HCT116 (cell line): Measurements from ENCODE around the gene LARP1. TPM values are rescaled to one million over a fixed set of nuclear protein-coding genes. Genes with fewer than 3 reads are reported as not detected.
"Not testable (repeated sequence)": the region's sequence is repeated elsewhere in the genome, so short reads cannot be mapped to it uniquely, and the experiment has no call there.

Experiments
- ATAC-seq: fragments of 200-7000 bp; cut with Tn5 transposase; 2 replicates; pipeline ENCODE4 v1.9.1; 2020; ENCODE audit warnings: mild to moderate bottlenecking, moderate library complexity
- BruUV-seq: library from RNA; stranded (reverse); fragments of 400-500 nt; replicated peaks from 2 replicates; lab custom pipeline; 2021; lab: Mats Ljungman, UMichigan
- CTCF ChIA-PET: fragments of 300-600 bp; sonication (Branson Sonifier 250); formaldehyde crosslinking; loops from one replicate; lab custom pipeline; 2021; ENCODE audit warnings: antibody characterized with exemption; lab: Charles Lee
- POLR2A ChIA-PET: fragments of 300-600, 350-600 bp; sonication (Branson Sonifier 250); formaldehyde crosslinking; loops from one replicate; lab custom pipeline; 2021; ENCODE audit warnings: antibody characterized with exemption; lab: Charles Lee
- RAD21 ChIA-PET, 2 experiments: fragments of 300-600 bp; sonication (Branson Sonifier 250); formaldehyde crosslinking; loops; one replicate each; lab custom pipeline; 2023; ENCODE audit warnings: low total read pairs in 2 of 2; ENCODE audit not compliant: uncharacterized antibody in 2 of 2, unreplicated experiment in 2 of 2, low non-redundant PET in 1 of 2; lab: Charles Lee
- DNase-seq: peaks from one replicate; pipeline ENCODE4 v3.0.0-alpha.2; 2010; ENCODE audit warnings: low read depth, low spot score
- H2AFZ ChIP-seq: fragments of 200-600 bp; shearing (Covaris generic), sonication (generic); 2 replicates; pipeline ENCODE4 v1.6.1; 2017; ENCODE audit warnings: low read depth, mixed run types, mixed read lengths, antibody characterized with exemption, low read length; ENCODE audit not compliant: poor library complexity, severe bottlenecking
- H3K27ac ChIP-seq: 2 replicates; pipeline ENCODE4 v1.5.1; 2012; ENCODE audit warnings: low read depth, low read length
- H3K27me3 ChIP-seq: fragments of 200-600 bp; sonication (generic); 2 replicates; pipeline ENCODE4 v1.6.1; 2016; ENCODE audit warnings: mixed run types, low read length, mixed read lengths; ENCODE audit not compliant: insufficient read depth
- H3K36me3 ChIP-seq, 2 experiments: fragments of 200-500 bp in 1 of 2; fragments of 200-600 bp in 1 of 2; sonication (Bioruptor generic) in 1 of 2; sonication (generic) in 1 of 2; 2 replicates each; pipeline versions ENCODE4 v1.5.1 to v1.6.1; 2014 to 2016; ENCODE audit warnings: low read length in 2 of 2, inconsistent platforms in 1 of 2, mixed read lengths in 1 of 2, mixed run types in 1 of 2; ENCODE audit not compliant: insufficient read depth in 2 of 2, control insufficient read depth in 1 of 2
- H3K4me1 ChIP-seq, 2 experiments: fragments of 200-600 bp in 1 of 2; sonication (generic) in 1 of 2; 2 replicates each; pipeline versions ENCODE4 v1.5.1 to v1.6.1; 2012 to 2017; ENCODE audit warnings: low read length in 2 of 2, inconsistent platforms in 1 of 2, mild to moderate bottlenecking in 1 of 2, mixed read lengths in 1 of 2, mixed run types in 1 of 2, moderate library complexity in 1 of 2; ENCODE audit not compliant: insufficient read depth in 2 of 2, control insufficient read depth in 1 of 2
- H3K4me2 ChIP-seq: fragments of 200-600 bp; sonication (generic); 2 replicates; pipeline ENCODE4 v1.6.1; 2017; ENCODE audit warnings: mixed run types, low read length, mixed read lengths
- H3K4me3 ChIP-seq, 2 experiments: fragments of 200-600 bp in 1 of 2; sonication (generic) in 1 of 2; replicated peaks in 1 of 2; 2 replicates each; pipeline ENCODE4 v1.5.1; 2011 to 2016; ENCODE audit warnings: low read length in 2 of 2, control low read depth in 1 of 2, low read depth in 1 of 2, mild to moderate bottlenecking in 1 of 2, mixed read lengths in 1 of 2, mixed run types in 1 of 2
- H3K79me2 ChIP-seq: fragments of 200-600 bp; sonication (generic); 2 replicates; pipeline ENCODE4 v1.6.1; 2017; ENCODE audit warnings: mild to moderate bottlenecking, mixed run types, low read length, moderate library complexity, mixed read lengths; ENCODE audit not compliant: insufficient read depth
- H3K9ac ChIP-seq: fragments of 200-600 bp; sonication (generic); 2 replicates; pipeline ENCODE4 v1.6.1; 2016; ENCODE audit warnings: low read length, mixed read lengths
- H3K9me2 ChIP-seq: fragments of 200-600 bp; sonication (generic), shearing (Covaris generic); 2 replicates; pipeline ENCODE4 v1.6.1; 2017; ENCODE audit warnings: mixed run types, mild to moderate bottlenecking, moderate library complexity; ENCODE audit not compliant: insufficient read depth
- H3K9me3 ChIP-seq, 2 experiments: fragments of 200-500 bp in 1 of 2; fragments of 200-600 bp in 1 of 2; sonication (Bioruptor generic) in 1 of 2; sonication (generic) in 1 of 2; 2 replicates each; pipeline ENCODE4 v1.6.1; 2014 to 2017; ENCODE audit warnings: low read length in 2 of 2, mixed read lengths in 2 of 2, inconsistent platforms in 1 of 2, low read depth in 1 of 2, mild to moderate bottlenecking in 1 of 2, mixed run types in 1 of 2, moderate library complexity in 1 of 2; ENCODE audit not compliant: control insufficient read depth in 1 of 2, insufficient read depth in 1 of 2
- H4K20me1 ChIP-seq: fragments of 200-600 bp; sonication (generic), shearing (Covaris generic); 2 replicates; pipeline ENCODE4 v1.6.1; 2017; ENCODE audit warnings: mixed run types, mild to moderate bottlenecking, moderate library complexity; ENCODE audit not compliant: insufficient read depth
- ELF1 ChIP-seq: IDR thresholded peaks from 2 replicates; pipeline ENCODE4 v1.6.1; 2012; ENCODE audit warnings: low read depth, borderline replicate concordance
- FOSL1 ChIP-seq: IDR thresholded peaks from 2 replicates; pipeline ENCODE4 v1.6.1; 2012; ENCODE audit warnings: low read depth
- MAX ChIP-seq: IDR thresholded peaks from 2 replicates; pipeline ENCODE4 v1.6.1; 2012
- SP1 ChIP-seq: IDR thresholded peaks from 2 replicates; pipeline ENCODE4 v1.6.1; 2012; ENCODE audit warnings: low read depth
- ZFX ChIP-seq: fragments of 450-650 bp; IDR thresholded peaks from 2 replicates; pipeline ENCODE4 v1.6.1; 2017
- intact Hi-C: fragments of 100-400 bp; cut with micrococcal nuclease; formaldehyde crosslinking; loops from 2 replicates; pipeline ENCODE4 v1.10.0; 2022
- total RNA-seq: library from RNA; stranded (reverse); gene quantifications from one replicate; pipeline ENCODE4 v1.2.1, GENCODE V29; 2021; ENCODE audit not compliant: unreplicated experiment
- TF ChIP-seq, protein P1 (sequence below), 3 experiments: fragments of 200-600 bp in 1 of 3; sonication (generic) in 1 of 3; IDR thresholded peaks in 2 of 3; conservative IDR thresholded peaks in 1 of 3; 2 replicates each; pipeline ENCODE4 v1.5.1; 2012 to 2017; ENCODE audit warnings: low read depth in 2 of 3, low read length in 2 of 3, antibody characterized with exemption in 1 of 3, borderline replicate concordance in 1 of 3, control low read depth in 1 of 3, mild to moderate bottlenecking in 1 of 3, mixed read lengths in 1 of 3, mixed run types in 1 of 3, moderate library complexity in 1 of 3; ENCODE audit not compliant: insufficient read depth in 1 of 3

The LARP1 gene
- total RNA-seq, 1 experiment from 2014 or later: 201 TPM

GRCh38 chr5:154734370-154735248 is 20.6 kb upstream of the LARP1 start:
- ChIA-PET CTCF (no interaction called here), POLR2A (no interaction called here), RAD21 (interaction anchor here in 1 of 2 experiments (0.6 kb wide), 1 partner anchor 30 kb away, joined by 3 read pairs; no protein-coding TSS in a partner anchor)
- Histone ChIP-seq H3K9me2 (no peaks in the 10 kb centered on the region), H3K4me3 (no peak overlapping the region), H3K4me2 (no peak overlapping the region), H4K20me1 (no peaks in the 10 kb centered on the region), H3K9me3 (no peaks in the 10 kb centered on the region), H3K4me1 (peaks cover 0 to 7% of the 10 kb centered on the region in 2 experiments; a peak in 1 of 4 replicates), H3K27me3 (no peaks in the 10 kb centered on the region), H3K27ac (no peak overlapping the region), H3K36me3 (no peaks in the 10 kb centered on the region), H3K79me2 (no peaks in the 10 kb centered on the region), H2AFZ (no peak overlapping the region), H3K9ac (no peak overlapping the region)
- no TSS peak for BruUV-seq
- intact Hi-C loops: no loop called here
- TF ChIP-seq MAX (no peak), ELF1 (no peak), SP1 (no peak), FOSL1 (no peak), ZFX (no peak)
- TF ChIP-seq, protein P1, sequence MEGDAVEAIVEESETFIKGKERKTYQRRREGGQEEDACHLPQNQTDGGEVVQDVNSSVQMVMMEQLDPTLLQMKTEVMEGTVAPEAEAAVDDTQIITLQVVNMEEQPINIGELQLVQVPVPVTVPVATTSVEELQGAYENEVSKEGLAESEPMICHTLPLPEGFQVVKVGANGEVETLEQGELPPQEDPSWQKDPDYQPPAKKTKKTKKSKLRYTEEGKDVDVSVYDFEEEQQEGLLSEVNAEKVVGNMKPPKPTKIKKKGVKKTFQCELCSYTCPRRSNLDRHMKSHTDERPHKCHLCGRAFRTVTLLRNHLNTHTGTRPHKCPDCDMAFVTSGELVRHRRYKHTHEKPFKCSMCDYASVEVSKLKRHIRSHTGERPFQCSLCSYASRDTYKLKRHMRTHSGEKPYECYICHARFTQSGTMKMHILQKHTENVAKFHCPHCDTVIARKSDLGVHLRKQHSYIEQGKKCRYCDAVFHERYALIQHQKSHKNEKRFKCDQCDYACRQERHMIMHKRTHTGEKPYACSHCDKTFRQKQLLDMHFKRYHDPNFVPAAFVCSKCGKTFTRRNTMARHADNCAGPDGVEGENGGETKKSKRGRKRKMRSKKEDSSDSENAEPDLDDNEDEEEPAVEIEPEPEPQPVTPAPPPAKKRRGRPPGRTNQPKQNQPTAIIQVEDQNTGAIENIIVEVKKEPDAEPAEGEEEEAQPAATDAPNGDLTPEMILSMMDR (IDR thresholded peaks at IDR 0.05 in 2 of 3, conservative IDR thresholded peaks at IDR 0.05 in 1 of 3; ENCODE audit: borderline replicate concordance in 1 of 3, insufficient read depth in 1 of 3, low read depth in 2 of 3, low read length in 2 of 3): no peak
- no peak for ATAC-seq
- no peak for DNase-seq

- H3K4me1 ChIP-seq, H3K4me2 ChIP-seq, H3K79me2 ChIP-seq, BruUV-seq, H3K4me3 ChIP-seq, H3K9me3 ChIP-seq, CTCF ChIA-PET, H3K9me2 ChIP-seq, DNase-seq, ATAC-seq, H3K9ac ChIP-seq, POLR2A ChIA-PET, intact Hi-C loops, H4K20me1 ChIP-seq, H3K36me3 ChIP-seq, H3K27me3 ChIP-seq, H2AFZ ChIP-seq, H3K27ac ChIP-seq, RAD21 ChIA-PET: not testable (repeated sequence)
These were observed 19.8 kb upstream of the LARP1 start for GRCh38 chr5:154735362-154735761.

DNA sequence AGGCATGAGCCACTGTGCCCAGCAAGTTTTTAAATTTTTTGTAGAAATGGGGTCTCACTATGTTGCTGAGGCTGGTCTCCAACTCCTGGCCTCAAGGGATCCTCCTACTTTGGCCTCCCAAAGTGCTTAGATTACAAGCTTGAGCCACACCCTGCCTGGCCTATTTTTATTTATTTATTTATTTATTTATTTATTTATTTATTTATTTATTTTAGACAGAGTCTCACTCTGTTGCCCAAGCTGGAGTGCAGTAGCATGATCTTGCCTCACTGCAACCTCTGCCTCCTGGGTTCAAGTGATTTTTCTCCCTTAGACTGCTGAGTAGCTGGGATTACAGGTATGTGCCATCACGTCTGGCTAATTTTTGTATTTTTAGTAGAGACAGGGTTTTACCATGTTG is 18.8 kb upstream of the LARP1 start:
- H2AFZ ChIP-seq, RAD21 ChIA-PET, H3K9me2 ChIP-seq, H3K79me2 ChIP-seq, H3K4me3 ChIP-seq, H3K36me3 ChIP-seq, H3K4me2 ChIP-seq, H3K4me1 ChIP-seq, H4K20me1 ChIP-seq, H3K9me3 ChIP-seq, DNase-seq, H3K27ac ChIP-seq, intact Hi-C loops, ATAC-seq, H3K27me3 ChIP-seq, CTCF ChIA-PET, H3K9ac ChIP-seq, BruUV-seq: not testable (repeated sequence)
- POLR2A ChIA-PET: interaction anchor here (1.4 kb wide), 1 partner anchor 23 kb away, joined by 4 read pairs; no protein-coding TSS in a partner anchor
